Smooth muscle cell (in vitro differentiated cells): ENCODE data around the gene GPC6. TPM values are rescaled to one million over a fixed set of nuclear protein-coding genes. Genes with fewer than 3 reads are reported as not detected.

Experiments
- DNase-seq: peaks from one replicate; lab custom pipeline; 2025; ENCODE audit not compliant: unreplicated experiment; lab: John Stamatoyannopoulos, UW
- H2AFZ ChIP-seq: fragments of 200-600 bp; sonication (generic); 2 replicates; pipeline ENCODE4 v1.6.0; 2016; ENCODE audit warnings: antibody characterized with exemption, low read depth, mild to moderate bottlenecking
- H3F3A ChIP-seq: fragments of 200-600 bp; sonication (generic); 2 replicates; pipeline ENCODE4 v1.6.0; 2017; ENCODE audit warnings: antibody characterized with exemption, low read depth
- H3K27ac ChIP-seq: fragments of 200-600 bp; sonication (generic); 2 replicates; pipeline ENCODE4 v1.5.1; 2016; ENCODE audit warnings: low read depth, mild to moderate bottlenecking
- H3K27me3 ChIP-seq: fragments of 200-600 bp; sonication (generic); 2 replicates; pipeline ENCODE4 v1.6.1; 2016; ENCODE audit warnings: low read depth, mild to moderate bottlenecking
- H3K36me3 ChIP-seq: fragments of 200-600 bp; sonication (generic); 2 replicates; pipeline ENCODE4 v1.5.1; 2016; ENCODE audit warnings: low read depth
- H3K4me1 ChIP-seq: fragments of 200-600 bp; sonication (generic); 2 replicates; pipeline ENCODE4 v1.5.1; 2016; ENCODE audit warnings: low read depth
- H3K4me2 ChIP-seq: fragments of 200-600 bp; sonication (generic); 2 replicates; pipeline ENCODE4 v1.6.0; 2016; ENCODE audit warnings: mild to moderate bottlenecking
- H3K4me3 ChIP-seq: fragments of 200-600 bp; sonication (generic); 2 replicates; pipeline ENCODE4 v1.5.1; 2016; ENCODE audit warnings: mild to moderate bottlenecking
- H3K79me2 ChIP-seq: fragments of 200-600 bp; sonication (generic); 2 replicates; pipeline ENCODE4 v1.6.0; 2016; ENCODE audit warnings: low read depth, mild to moderate bottlenecking
- H3K9ac ChIP-seq: fragments of 200-600 bp; sonication (generic); 2 replicates; pipeline ENCODE4 v1.6.0; 2016; ENCODE audit warnings: low read depth
- H3K9me3 ChIP-seq: fragments of 200-600 bp; sonication (generic); replicated peaks from 2 replicates; pipeline ENCODE4 v1.5.1; 2016; ENCODE audit warnings: low read depth
- H4K20me1 ChIP-seq: fragments of 200-600 bp; sonication (generic); 2 replicates; pipeline ENCODE4 v1.6.0; 2016; ENCODE audit warnings: low read depth
- CTCF ChIP-seq: fragments of 200-600 bp; sonication (generic); IDR thresholded peaks from 2 replicates; pipeline ENCODE4 v1.5.1; 2017; ENCODE audit warnings: borderline replicate concordance, mild to moderate bottlenecking, antibody characterized with exemption; ENCODE audit not compliant: insufficient read depth, poor library complexity, severe bottlenecking
- WGBS: methylation state at CpG from one replicate; pipeline ENCODE4 v1.1.7; 2016; ENCODE audit warnings: low lambda C conversion rate; 5-methylcytosine and 5-hydroxymethylcytosine counted together
- polyA plus RNA-seq: library from polyadenylated mRNA; unstranded; fragments of >200 nt; fragmentation: Nextera tagmentation; extraction: Ambion mirVana; gene quantifications from 2 replicates; pipeline ENCODE4 v1.2.1, GENCODE V29; 2016
- total RNA-seq: library from RNA; depleted of rRNA; stranded (reverse); fragments of >200 nt; gene quantifications from 2 replicates; pipeline ENCODE4 v1.2.3, GENCODE V29; 2014

Gene GPC6
- total and polyA plus RNA-seq, 2 experiments from 2014 or later = 19.7 to 68.5 TPM

GRCh38 chr13:93715866-93716265 lies 489.3 kb downstream of the GPC6 start:
- no peaks in the 10 kb centered on the region for H3K36me3 ChIP-seq
- TF ChIP-seq CTCF = no peak

GRCh38 chr13:93716623-93717022 lies 490.0 kb downstream of the GPC6 start:
- Histone ChIP-seq H4K20me1 (no peaks in the 10 kb centered on the region), H3K9me3 (peaks cover 3% of the 10 kb centered on the region), H3F3A (no peaks in the 10 kb centered on the region), H3K4me1 (no peaks in the 10 kb centered on the region), H3K4me3 (no peak overlapping the region), H3K27ac (no peak overlapping the region), H3K4me2 (no peak overlapping the region), H3K36me3 (no peaks in the 10 kb centered on the region), H3K27me3 (no peaks in the 10 kb centered on the region), H3K79me2 (peaks cover 11% of the 10 kb centered on the region), H2AFZ (no peak overlapping the region), H3K9ac (no peak overlapping the region)
- TF ChIP-seq CTCF = no peak
- DNase-seq = no peak

More at GRCh38 chr13:93715866-93716265, 489.3 kb downstream of the GPC6 start:
- Histone ChIP-seq H3F3A (no peaks in the 10 kb centered on the region), H3K79me2 (peaks cover 6% of the 10 kb centered on the region), H3K27ac (no peak overlapping the region), H3K4me2 (no peak overlapping the region), H3K9ac (no peak overlapping the region), H3K4me3 (no peak overlapping the region), H3K27me3 (no peaks in the 10 kb centered on the region), H2AFZ (no peak overlapping the region), H3K4me1 (no peaks in the 10 kb centered on the region), H4K20me1 (no peaks in the 10 kb centered on the region), H3K9me3 (peaks cover 3% of the 10 kb centered on the region)
- WGBS = 66% methylated on average over 4 of the region's 4 CpGs
- DNase-seq = no peak

GRCh38 chr13:93721483-93721882 lies 494.9 kb downstream of the GPC6 start:
- no peak for TF ChIP-seq CTCF
- H3K4me3 ChIP-seq = no peak overlapping the region
- H4K20me1 ChIP-seq = no peaks in the 10 kb centered on the region
- H3K4me2 ChIP-seq = no peak overlapping the region
- H3K36me3 ChIP-seq = no peaks in the 10 kb centered on the region
- peaks cover 8% of the 10 kb centered on the region for H3K4me1 ChIP-seq
- DNase-seq = no peak
- H3K9ac ChIP-seq = no peak overlapping the region
- peaks cover 15% of the 10 kb centered on the region for H3K79me2 ChIP-seq
- no peak overlapping the region for H3K27ac ChIP-seq
- 62% methylated on average over 3 of the region's 3 CpGs for WGBS
- no peak overlapping the region for H2AFZ ChIP-seq
- H3K9me3 ChIP-seq = no peaks in the 10 kb centered on the region
- H3F3A ChIP-seq = no peaks in the 10 kb centered on the region
- H3K27me3 ChIP-seq = no peaks in the 10 kb centered on the region

- no peaks in the 10 kb centered on the region for H3K36me3 ChIP-seq
- H3K27ac ChIP-seq = no peak overlapping the region
- no peaks in the 10 kb centered on the region for H3K27me3 ChIP-seq
- peaks cover 15% of the 10 kb centered on the region for H3K79me2 ChIP-seq
- H3K9me3 ChIP-seq = no peaks in the 10 kb centered on the region
- H2AFZ ChIP-seq = no peak overlapping the region
- peaks cover 5% of the 10 kb centered on the region for H4K20me1 ChIP-seq
- peaks cover 9% of the 10 kb centered on the region for H3K4me1 ChIP-seq
- 86% methylated on average over 3 of the region's 3 CpGs for WGBS
- DNase-seq = no peak
- H3K9ac ChIP-seq = no peak overlapping the region
- H3F3A ChIP-seq = no peaks in the 10 kb centered on the region
- no peak for TF ChIP-seq CTCF
- no peak overlapping the region for H3K4me2 ChIP-seq
- no peak overlapping the region for H3K4me3 ChIP-seq
These were observed 496.7 kb downstream of the GPC6 start for GRCh38 chr13:93723316-93723715.
